GM12892 (cell line): ENCODE measurements around the gene C2CD3.
"Not testable (repeated sequence)": the region's sequence is repeated elsewhere in the genome, so short reads cannot be mapped to it uniquely, and the experiment has no call there.

Experiments used
- POLR2A ChIP-seq: IDR thresholded peaks from 2 replicates; pipeline ENCODE4 v1.6.1; 2011; ENCODE audit warnings: low read depth, low read length, control low read depth
- POLR2AphosphoS5 ChIP-seq: IDR thresholded peaks from 2 replicates; pipeline ENCODE4 v1.6.1; 2011; ENCODE audit warnings: low read depth, low read length, control low read depth
- TAF1 ChIP-seq: IDR thresholded peaks from 2 replicates; pipeline ENCODE4 v1.6.1; 2011; ENCODE audit warnings: low read depth, mild to moderate bottlenecking, control low read depth, low read length, borderline replicate concordance

DNA sequence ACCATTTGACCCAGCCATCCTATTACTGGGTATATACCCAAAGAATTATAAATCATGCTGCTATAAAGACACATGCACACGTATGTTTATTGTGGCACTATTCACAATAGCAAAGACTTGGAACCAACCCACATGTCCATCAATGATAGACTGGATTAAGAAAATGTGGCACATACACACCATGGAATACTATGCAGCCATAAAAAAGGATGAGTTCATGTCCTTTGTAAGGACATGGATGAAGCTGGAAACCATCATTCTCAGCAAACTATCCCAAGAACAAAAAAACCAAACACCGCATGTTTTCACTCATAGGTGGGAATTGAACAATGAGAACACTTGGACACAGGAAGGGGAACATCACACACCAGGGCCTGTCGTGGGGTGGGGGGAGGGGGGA is 105.3 kb downstream of the C2CD3 start:
- not testable (repeated sequence) for TF ChIP-seq TAF1, POLR2AphosphoS5, POLR2A
